ENCODE data around the gene CLPTM1. TPM values are rescaled to one million over a fixed set of nuclear protein-coding genes. Genes with fewer than 3 reads are reported as not detected.
A peak's percentile ranks its signal among the peaks of the same experiment; 100 is the strongest.
"Not testable (repeated sequence)": the region's sequence is repeated elsewhere in the genome, so short reads cannot be mapped to it uniquely, and the experiment has no call there.

The CLPTM1 gene
- total RNA-seq, 1 donor from 2014 or later, result 24.9 TPM

DNA sequence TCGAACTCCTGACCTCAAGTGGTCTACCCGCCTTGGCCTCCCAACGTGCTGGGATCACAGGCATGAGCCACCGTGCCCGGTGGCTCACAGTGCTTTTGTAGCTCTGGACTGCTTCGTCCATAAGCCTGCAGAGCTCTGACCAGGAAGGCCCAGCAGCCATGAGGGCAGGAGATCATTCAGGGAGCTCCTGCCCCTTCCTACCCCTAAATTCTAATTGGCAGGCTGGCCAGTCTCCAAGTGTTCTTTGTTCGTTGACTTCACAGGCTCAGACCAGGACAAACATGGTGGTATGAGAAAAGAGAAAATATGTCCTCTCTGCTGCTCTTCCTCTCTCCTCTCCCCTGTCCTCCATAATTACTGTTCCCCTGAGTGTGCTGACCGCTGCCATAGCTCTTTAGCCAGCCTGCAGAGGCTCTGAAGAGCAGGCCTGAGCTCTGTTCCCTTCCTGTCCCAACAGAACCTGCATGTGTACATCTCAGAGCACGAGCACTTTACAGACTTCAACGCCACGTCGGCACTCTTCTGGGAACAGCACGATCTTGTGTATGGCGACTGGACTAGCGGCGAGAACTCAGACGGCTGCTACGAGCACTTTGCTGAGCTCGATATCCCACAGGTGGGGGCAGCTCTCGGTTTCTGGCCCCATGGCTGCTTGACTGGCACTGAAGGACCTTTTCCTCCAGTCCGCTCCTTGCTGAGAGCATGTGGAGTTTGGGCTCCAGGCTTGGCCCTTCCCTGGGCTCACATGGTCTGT, 19.0 kb downstream of the CLPTM1 start:
- DNase-seq (ENCODE audit: low read depth, low spot score), result no peak

GRCh38 chr19:44974857-44975256, 19.7 kb downstream of the CLPTM1 start:
- DNase-seq (ENCODE audit: low read depth, low spot score), result no peak

GRCh38 chr19:44975444-44975843, 20.3 kb downstream of the CLPTM1 start:
- no peak for DNase-seq (ENCODE audit: low read depth, low spot score)

DNA sequence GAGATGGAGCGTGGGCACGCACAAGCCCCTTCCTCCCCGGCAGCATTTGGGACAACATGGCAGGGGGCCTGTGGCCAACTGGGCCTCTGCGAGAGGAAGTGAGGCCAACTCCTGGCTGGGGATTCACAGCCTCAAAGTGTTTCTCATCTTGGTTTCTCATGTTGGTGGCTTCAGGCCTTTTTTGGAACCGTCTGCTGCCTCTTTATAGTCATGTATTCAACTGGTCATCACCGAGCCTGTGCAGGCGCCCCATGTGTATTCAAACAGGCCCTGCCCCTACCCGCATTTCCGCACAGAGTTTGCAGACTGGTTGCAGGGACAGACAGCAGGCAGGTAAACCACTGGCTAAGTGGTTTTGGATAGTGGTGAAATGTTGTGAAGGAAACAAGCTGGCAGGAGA, 28.8 kb downstream of the CLPTM1 start:
- DNase-seq (ENCODE audit: low read depth, low spot score), result no peak

GRCh38 chr19:44985445-44985844, 30.3 kb downstream of the CLPTM1 start:
- no peak for DNase-seq (ENCODE audit: low read depth, low spot score)

DNA sequence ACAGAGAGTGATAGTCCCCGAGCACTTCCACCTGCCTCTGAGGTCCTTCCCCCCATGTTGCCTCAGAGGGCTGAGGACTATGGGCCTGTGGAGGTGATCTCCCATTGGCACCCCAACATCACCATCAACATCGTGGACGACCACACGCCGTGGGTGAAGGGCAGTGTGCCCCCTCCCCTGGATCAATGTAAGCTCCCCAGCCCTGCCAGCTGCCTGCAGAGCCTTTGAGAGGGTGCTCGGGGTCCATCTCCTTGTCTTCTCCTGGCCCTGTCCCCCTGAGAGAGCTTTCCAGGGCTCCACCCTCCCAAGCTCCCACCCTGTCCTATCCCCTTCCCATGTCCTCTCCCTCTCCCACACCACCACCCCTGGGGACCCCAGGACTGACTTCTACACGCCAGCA, 31.2 kb downstream of the CLPTM1 start:
- no peak for DNase-seq (ENCODE audit: low read depth, low spot score)

DNA sequence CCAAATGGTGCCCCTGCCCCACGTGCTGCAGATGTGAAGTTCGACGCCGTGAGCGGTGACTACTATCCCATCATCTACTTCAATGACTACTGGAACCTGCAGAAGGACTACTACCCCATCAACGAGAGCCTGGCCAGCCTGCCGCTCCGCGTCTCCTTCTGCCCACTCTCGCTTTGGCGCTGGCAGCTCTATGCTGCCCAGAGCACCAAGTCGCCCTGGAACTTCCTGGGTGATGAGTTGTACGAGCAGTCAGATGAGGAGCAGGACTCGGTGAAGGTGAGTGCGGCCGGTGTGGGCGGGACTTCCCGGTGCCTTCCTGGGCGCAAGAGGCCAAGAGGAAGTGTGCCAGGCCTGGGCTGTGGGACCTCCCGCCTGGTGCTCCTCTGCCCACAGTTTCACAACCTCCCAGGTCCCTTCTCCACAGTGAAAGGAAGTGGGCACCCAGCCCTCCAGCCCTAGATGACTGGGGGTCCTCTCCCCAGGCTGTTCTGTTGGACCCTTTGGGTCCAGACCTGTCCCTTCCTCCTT, 32.0 kb downstream of the CLPTM1 start:
- no peak for DNase-seq (ENCODE audit: low read depth, low spot score)

GRCh38 chr19:44988273-44988672, 33.1 kb downstream of the CLPTM1 start:
- no peak for DNase-seq (ENCODE audit: low read depth, low spot score)

DNA sequence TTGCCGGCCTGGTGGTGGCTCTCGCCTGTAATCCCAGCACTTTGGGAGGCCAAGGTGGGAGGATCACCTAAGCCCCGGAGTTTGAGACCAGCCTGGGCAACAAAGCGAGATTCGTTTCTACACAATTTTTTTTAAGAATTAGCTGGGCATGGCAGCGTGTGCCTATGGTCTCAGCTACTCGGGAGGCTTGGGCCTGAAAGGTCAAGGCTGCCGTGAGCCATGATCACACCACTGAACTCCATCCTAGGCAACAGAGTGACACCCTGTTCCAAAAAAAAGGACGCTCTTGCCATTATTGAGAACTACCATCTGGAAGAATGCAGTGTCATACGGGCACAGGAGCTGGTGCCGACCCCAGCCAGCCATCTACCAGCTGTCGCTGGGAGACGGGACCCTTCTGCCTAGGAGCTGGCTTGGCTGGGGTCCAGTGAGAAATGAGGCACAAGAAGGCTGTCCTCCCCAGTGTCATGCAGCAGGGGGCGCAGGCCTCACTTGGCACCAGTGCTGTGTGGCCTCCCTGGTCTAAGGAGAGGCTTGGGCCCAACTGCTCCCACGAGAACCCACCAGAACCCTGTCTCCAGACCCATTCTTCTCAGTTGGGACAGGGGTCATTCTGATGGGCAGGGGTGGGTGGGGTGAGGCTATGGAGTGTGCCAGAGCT, 33.8 kb downstream of the CLPTM1 start:
- DNase-seq (ENCODE audit: low read depth, low spot score), result peak; percentile 30

DNA sequence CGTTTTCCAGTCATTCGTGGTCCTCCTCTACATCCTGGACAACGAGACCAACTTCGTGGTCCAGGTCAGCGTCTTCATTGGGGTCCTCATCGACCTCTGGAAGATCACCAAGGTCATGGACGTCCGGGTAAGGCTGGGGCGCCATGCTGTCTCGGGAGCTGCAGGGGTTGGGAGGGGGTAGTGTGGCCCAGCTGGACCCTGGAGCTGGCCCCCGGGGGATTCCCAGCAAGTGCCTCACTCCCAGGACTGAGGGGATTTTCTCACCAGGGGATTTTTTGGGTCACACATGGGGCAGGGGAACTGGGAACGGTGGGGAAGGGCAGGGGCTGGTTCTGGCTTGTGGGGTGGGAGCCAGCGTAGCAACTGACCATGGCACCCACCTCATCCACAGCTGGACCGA, 35.3 kb downstream of the CLPTM1 start:
- DNase-seq (ENCODE audit: low read depth, low spot score), result no peak

DNA sequence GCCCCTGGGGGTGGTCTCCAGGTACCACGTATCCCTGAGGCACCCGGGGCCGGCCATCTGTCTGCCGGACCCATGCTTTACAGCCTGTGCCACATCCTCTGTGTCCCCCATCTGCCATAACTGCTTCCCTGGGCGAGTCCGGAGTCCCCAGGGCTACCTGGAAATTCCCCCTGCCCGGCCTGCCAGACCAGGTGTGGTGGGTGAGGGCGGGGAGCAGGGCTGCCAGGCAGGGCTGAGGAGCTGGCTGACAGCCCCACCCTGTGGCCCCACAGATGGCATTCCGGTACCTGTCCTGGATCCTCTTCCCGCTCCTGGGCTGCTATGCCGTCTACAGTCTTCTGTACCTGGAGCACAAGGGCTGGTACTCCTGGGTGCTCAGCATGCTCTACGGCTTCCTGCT, 35.8 kb downstream of the CLPTM1 start:
- no peak for DNase-seq (ENCODE audit: low read depth, low spot score)

- DNase-seq (ENCODE audit: low read depth, low spot score), result no peak
These were observed 37.4 kb downstream of the CLPTM1 start for GRCh38 chr19:44992336-44993163.

GRCh38 chr19:44993526-44993925, 38.3 kb downstream of the CLPTM1 start:
- DNase-seq (ENCODE audit: low read depth, low spot score), result no peak

DNA sequence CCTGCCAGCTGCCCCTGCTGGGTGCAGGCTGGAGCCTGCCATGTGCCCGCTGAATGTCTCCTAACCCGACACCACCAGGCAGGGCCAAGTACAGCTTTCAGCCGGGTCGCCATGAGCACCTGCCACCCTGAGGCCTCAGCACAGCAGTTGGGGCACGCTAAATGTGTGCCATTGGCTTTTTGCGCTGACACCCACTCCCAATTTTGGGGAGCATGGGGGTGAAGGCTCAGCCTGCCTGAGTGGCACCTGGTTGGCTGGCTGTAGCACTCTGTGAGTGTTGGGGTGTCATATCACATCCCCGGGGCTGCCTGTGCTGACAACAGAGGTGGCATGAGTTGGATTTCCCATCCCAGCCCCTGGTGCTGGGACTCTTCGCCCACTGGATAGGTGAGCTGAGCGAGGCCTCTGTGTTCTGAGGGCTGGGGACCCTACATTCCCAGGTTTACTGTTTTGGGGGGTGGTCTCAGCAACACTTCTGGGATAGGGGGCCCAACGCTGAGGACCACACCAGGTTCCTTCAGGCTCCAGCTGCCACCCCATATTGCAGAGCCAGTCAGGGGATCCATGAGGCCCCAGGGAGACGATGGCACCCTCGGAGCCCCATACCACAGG, 38.9 kb downstream of the CLPTM1 start:
- no peak for DNase-seq (ENCODE audit: low read depth, low spot score)

DNA sequence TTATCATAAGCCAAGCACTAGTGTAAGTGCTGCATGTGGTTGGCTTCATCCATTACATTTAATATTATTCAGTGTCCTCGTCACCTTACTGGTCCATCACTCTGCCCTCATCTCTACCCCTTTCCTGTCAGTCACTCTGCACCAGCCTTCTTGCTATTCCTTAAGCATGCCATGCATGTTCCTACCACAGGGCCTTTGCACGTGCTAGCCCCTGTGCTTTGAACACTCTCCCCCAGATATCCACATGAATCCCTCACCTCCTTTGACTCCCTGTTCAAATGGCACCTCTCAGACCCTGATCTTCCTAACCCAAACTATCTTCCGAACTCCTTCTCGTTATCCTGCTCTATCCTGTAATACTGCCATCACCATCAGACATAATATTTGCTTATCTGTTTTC, 42.8 kb downstream of the CLPTM1 start:
- no peak for DNase-seq (ENCODE audit: low read depth, low spot score)

DNA sequence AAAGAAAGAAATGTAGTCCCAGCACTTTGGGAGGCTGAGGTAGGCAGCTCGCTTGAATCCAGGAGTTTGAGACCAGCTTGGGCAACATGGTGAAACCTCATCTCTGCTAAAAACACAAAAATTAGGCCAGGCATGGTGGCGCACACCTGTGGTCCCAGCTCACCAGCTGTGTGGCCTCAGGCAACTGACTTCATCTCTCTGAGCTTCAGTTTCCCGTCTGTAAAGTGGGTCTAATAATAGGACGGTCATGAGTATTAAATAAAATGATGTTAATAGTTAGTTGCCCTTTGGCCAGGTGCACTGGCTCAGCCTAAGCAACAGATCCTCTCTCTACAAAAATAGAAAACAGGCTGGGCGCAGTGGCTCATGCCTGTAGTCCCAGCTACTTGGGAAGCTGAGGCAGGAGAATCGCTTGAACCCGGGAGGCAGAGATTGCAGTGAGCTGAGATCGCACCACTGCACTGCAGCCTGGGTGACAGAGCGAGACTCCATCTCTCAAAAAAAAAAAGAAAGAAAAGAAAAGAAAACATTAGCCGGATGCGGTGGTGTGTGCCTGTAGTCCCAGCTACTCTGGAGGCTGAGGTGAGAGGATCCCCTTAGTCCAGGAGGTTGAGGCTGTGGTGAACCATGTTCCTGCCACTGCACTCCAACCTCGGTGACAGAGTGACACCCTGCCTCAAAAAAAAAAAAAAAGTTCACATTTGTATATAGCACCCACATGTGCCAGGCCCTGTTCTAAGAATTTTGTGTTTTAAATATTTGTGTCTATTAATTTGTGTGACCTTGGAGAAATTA, 44.1 kb downstream of the CLPTM1 start:
- not testable (repeated sequence) for DNase-seq (ENCODE audit: low read depth, low spot score)

GRCh38 chr19:45000665-45001064, 45.5 kb downstream of the CLPTM1 start:
- not testable (repeated sequence) for DNase-seq (ENCODE audit: low read depth, low spot score)

DNA sequence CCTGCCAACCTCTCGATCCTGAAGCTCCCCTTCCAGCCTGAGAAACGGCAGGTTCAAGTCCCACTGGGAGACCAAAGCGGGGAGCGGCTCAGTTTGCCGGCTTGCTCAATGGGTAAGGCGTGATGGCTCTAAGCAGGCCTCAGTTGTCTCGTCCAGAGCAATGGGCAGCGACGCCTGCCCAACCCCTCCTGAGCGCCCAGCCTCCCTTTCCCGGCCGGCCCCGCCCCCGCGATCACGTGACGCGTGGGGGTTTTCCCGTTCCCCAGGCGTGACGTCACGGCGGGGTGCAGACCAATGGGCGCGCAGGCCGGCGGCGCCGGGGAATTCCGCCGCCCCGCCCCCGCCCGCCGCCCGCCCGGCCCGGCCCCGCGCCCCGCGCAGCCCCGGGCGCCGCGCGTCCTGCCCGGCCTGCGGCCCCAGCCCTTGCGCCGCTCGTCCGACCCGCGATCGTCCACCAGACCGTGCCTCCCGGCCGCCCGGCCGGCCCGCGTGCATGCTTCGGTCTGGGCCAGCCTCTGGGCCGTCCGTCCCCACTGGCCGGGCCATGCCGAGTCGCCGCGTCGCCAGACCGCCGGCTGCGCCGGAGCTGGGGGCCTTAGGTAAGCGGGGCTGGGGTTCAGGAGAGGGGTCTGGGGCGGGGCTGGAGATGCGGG, 46.0 kb downstream of the CLPTM1 start, which contains the start of gene RELB:
Gene RELB (plus strand): TSS at position 378 of the 653 bp plus-strand sequence. CDS start 116 bp downstream, at position 494.
- DNase-seq (ENCODE audit: low read depth, low spot score), result peak; percentile 62

DNA sequence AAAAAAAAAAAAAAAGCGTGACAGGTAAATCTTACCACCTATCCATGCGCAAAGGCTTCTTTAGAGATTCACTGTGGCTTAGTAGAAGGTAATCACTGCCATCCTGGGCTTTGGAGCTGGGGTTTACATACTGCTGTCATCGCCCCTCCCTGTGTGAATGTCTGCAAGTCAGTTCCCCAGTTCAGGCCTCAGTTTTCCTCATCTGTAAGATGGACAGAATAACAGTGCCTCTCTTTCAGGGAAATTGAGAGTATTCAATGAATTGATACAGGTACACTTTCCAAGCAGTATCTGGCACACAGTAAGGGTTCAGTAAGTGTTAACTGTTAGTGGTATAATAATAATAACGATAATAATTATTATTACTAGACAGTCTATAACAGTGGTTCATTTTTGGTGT, 48.3 kb downstream of the CLPTM1 start:
- DNase-seq (ENCODE audit: low read depth, low spot score), result no peak

DNA sequence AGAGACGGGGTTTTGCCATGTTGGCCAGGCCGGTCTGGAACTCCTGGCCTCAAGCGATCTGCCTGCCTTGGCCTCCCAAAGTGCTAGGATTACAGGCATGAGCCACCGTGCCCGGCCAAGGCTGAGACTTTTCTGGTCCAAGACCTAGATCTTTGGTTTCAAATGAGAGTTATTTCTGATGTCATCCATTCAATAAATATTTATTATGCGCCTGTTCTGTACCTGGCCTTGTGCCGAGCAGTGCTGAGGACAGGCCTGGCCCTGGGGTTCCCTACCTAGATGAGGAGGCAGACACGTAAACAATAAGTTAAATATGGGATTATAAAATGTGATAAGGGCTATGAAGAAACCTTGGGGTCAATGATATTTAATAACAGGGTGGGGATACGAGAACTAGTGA, 50.6 kb downstream of the CLPTM1 start:
- DNase-seq (ENCODE audit: low read depth, low spot score), result no peak

Measured in pulmonary artery endothelial cell (primary cell).